K562 (cell line): ENCODE results near the gene C10orf90.

Experiments
- CREM ChIP-seq: IDR thresholded peaks from 2 replicates; pipeline ENCODE4 v1.6.1; 2014; ENCODE audit warnings: antibody characterized with exemption, low read depth
- HNRNPH1 ChIP-seq: fragments of 200-400 bp; formaldehyde crosslinking; optimal IDR thresholded peaks from 2 replicates; pipeline ENCODE3; 2017; ENCODE audit warnings: low read depth, mild to moderate bottlenecking, low read length, moderate library complexity
- PML ChIP-seq: IDR thresholded peaks from 2 replicates; pipeline ENCODE4 v1.6.1; 2012; ENCODE audit warnings: low read length, inconsistent platforms
- POLR2A ChIP-seq: fragments of 450-650 bp; conservative IDR thresholded peaks from 2 replicates; pipeline ENCODE4 v1.6.1; 2016
- POLR2AphosphoS5 ChIP-seq: IDR thresholded peaks from 2 replicates; pipeline ENCODE4 v1.6.1; 2011; ENCODE audit warnings: mild to moderate bottlenecking, low read depth, low read length, moderate library complexity; ENCODE audit not compliant: control insufficient read depth, insufficient read depth
- SP1 ChIP-seq: sonication (generic); formaldehyde crosslinking; IDR thresholded peaks from 2 replicates; pipeline ENCODE4 v1.8.1; 2022; ENCODE audit warnings: mild to moderate bottlenecking, missing genetic modification reagents
- TBP ChIP-seq: optimal IDR thresholded peaks from 2 replicates; pipeline ENCODE3; 2011; ENCODE audit warnings: low read depth, low read length, improper control_type of control experiment
- ZBTB40 ChIP-seq, 2 experiments: fragments of 450-650 bp in 1 of 2; sonication (generic) in 1 of 2; formaldehyde crosslinking in 1 of 2; IDR thresholded peaks; 2 replicates each; pipeline versions ENCODE4 v1.7.1 to v1.9.0; 2016 to 2022; ENCODE audit warnings: inconsistent platforms in 1 of 2, mild to moderate bottlenecking in 1 of 2, missing genetic modification reagents in 1 of 2
- ZC3H4 ChIP-seq: sonication (generic); formaldehyde crosslinking; IDR thresholded peaks from 2 replicates; pipeline ENCODE4 v1.9.0; 2021; ENCODE audit warnings: missing genetic modification reagents, borderline replicate concordance
- ZNF143 ChIP-seq: sonication (generic); formaldehyde crosslinking; IDR thresholded peaks from 2 replicates; pipeline ENCODE4 v1.9.0; 2022; ENCODE audit warnings: mild to moderate bottlenecking, missing genetic modification reagents
- ZNF586 ChIP-seq: fragments of 450-650 bp; formaldehyde crosslinking; conservative IDR thresholded peaks from 2 replicates; pipeline ENCODE4 v1.4.0; 2020; ENCODE audit warnings: mild to moderate bottlenecking, moderate library complexity
- ZNF707 ChIP-seq: fragments of 250-450 bp; sonication (Bioruptor Pico); conservative IDR thresholded peaks from 2 replicates; pipeline ENCODE4 v1.8.0; 2022; ENCODE audit warnings: inconsistent platforms, mild to moderate bottlenecking, moderate library complexity
- ZNF764 ChIP-seq: fragments of 250-450 bp; sonication (Bioruptor Pico); IDR thresholded peaks from 2 replicates; pipeline ENCODE4 v1.4.0; 2020; ENCODE audit warnings: low read depth, mild to moderate bottlenecking, moderate library complexity
- TF ChIP-seq, protein P1 (sequence below), 3 experiments: IDR thresholded peaks in 2 of 3; conservative IDR thresholded peaks in 1 of 3; 2 replicates each; pipeline ENCODE4 v1.5.1; 2011 to 2012; ENCODE audit warnings: low read length in 3 of 3, mild to moderate bottlenecking in 3 of 3, control low read depth in 2 of 3, improper control_type of control experiment in 1 of 3, inconsistent platforms in 1 of 3, low read depth in 1 of 3, mixed read lengths in 1 of 3, moderate library complexity in 1 of 3; ENCODE audit not compliant: insufficient read depth in 2 of 3

DNA sequence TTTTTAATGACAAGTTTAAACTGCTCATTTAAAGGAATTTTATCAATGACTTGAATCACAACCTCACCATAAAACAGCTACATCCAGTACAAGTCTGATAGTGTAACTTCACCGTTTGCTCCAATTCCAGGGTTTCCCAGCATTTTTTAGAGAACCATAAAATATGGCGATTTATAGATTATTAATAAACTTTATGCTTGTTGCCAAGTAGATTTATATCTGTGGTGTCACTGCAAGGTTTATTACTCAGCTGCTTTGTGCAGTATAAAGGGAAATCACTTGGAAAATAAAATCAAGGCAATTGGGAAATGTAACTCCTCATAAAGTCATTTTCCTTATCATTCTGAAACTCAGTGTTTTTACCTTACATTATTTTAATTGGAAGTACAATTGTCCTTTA is 218.2 kb downstream of the C10orf90 start:
- TF ChIP-seq ZNF707 (CRISPR knock-in tag) (no peak), HNRNPH1 (no peak), ZNF143 (CRISPR knock-in tag) (no peak), ZC3H4 (CRISPR knock-in tag) (no peak), TBP (no peak), POLR2A (no peak), CREM (no peak), ZBTB40 (IDR thresholded peaks at IDR 0.05) (no peak), ZBTB40 (CRISPR knock-in tag; IDR thresholded peaks at IDR 0.05) (no peak), ZNF586 (CRISPR knock-in tag) (no peak), ZNF764 (CRISPR knock-in tag) (no peak), SP1 (CRISPR knock-in tag) (no peak), POLR2AphosphoS5 (no peak), PML (no peak)
- TF ChIP-seq, protein P1, sequence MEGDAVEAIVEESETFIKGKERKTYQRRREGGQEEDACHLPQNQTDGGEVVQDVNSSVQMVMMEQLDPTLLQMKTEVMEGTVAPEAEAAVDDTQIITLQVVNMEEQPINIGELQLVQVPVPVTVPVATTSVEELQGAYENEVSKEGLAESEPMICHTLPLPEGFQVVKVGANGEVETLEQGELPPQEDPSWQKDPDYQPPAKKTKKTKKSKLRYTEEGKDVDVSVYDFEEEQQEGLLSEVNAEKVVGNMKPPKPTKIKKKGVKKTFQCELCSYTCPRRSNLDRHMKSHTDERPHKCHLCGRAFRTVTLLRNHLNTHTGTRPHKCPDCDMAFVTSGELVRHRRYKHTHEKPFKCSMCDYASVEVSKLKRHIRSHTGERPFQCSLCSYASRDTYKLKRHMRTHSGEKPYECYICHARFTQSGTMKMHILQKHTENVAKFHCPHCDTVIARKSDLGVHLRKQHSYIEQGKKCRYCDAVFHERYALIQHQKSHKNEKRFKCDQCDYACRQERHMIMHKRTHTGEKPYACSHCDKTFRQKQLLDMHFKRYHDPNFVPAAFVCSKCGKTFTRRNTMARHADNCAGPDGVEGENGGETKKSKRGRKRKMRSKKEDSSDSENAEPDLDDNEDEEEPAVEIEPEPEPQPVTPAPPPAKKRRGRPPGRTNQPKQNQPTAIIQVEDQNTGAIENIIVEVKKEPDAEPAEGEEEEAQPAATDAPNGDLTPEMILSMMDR (IDR thresholded peaks at IDR 0.05 in 2 of 3, conservative IDR thresholded peaks at IDR 0.05 in 1 of 3; ENCODE audit: insufficient read depth in 2 of 3, low read depth in 1 of 3, low read length in 3 of 3), result no peak
